ENCODE data around the gene ABTB1. TPM values are rescaled to one million over a fixed set of nuclear protein-coding genes. Genes with fewer than 3 reads are reported as not detected.

Gene ABTB1
- total RNA-seq: 7.8 and 8.1 TPM in 2 replicates

GRCh38 chr3:127672429-127673190, at the start of gene ABTB1:
Gene ABTB1, plus strand, starts transcription at chr3:127672952. Its CDS starts 74 bp downstream, at chr3:127673026.

DNA sequence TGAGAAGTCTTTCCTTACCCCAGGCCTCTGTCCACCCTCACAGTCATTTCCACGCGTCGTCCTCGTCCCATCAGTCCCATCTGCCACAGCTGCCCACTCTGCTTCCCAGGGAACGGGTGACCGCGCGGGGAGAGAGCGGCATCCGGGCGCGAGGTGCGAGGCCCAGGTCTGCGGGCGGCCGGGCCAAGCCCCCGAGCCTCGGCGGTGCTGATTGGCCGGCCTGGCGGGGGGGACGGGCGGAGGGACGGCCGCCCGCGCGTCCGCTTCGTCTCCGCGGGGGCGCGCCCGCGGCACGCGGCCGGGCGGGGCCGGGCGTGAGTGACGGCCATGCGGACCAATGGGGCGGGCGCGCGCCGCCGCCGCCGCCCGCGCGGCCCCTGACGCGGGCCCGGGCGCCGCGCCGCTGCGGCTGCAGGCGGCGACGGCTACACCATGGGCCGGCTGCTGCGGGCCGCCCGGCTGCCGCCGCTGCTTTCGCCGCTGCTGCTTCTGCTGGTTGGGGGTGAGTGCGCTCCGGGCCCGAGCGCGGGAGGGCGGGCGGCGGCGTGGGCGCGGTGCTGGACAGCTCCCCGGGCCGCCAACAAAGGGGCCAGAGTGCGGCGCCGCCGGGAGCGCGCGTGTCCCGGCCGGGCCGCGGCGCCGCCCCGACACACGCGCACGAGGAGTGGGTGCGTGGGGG, 43.8 kb upstream of the ABTB1 start, which contains the start of gene PODXL2:
Gene PODXL2 (plus strand): TSS at position 398 of the 679 bp plus-strand sequence. CDS start 35 bp downstream, at position 433.

Other genes starting within 250 kb of the ABTB1 start
- 50.2 and 54.8 TPM in 2 replicates for gene TPRA1, start 82.2 kb upstream of the ABTB1 start, total RNA-seq
- 64.3 and 68.0 TPM in 2 replicates for gene MCM2, start 74.5 kb upstream of the ABTB1 start, total RNA-seq
- 0.29 and 0.35 TPM in 2 replicates for gene PODXL2, start 43.8 kb upstream of the ABTB1 start, total RNA-seq
- 65.4 and 70.4 TPM in 2 replicates for gene MGLL, start 149.6 kb downstream of the ABTB1 start, total RNA-seq
- gene KBTBD12, start 242.3 kb downstream of the ABTB1 start, total RNA-seq: not detected in 2 replicates

All from myometrial cell (primary cell).